ENCODE results near the gene SH3TC1. TPM values are rescaled to one million over a fixed set of nuclear protein-coding genes. Genes with fewer than 3 reads are reported as not detected.

The SH3TC1 gene
- total and polyA plus RNA-seq, 2 of the 8 experiments (the other 6 are each of a cell fraction or from before 2014, with no cell fraction given), result 0.15 TPM; not detected in 1

- TF ChIP-seq CTCF (IDR thresholded peaks at IDR 0.05; ENCODE audit: control extremely low read depth in 1 of 3, insufficient read depth in 1 of 3, low read depth in 1 of 3, low read length in 3 of 3), result no peak
- TF ChIP-seq GABPA (IDR thresholded peaks at IDR 0.05; ENCODE audit: borderline replicate concordance, insufficient read depth, low read length), result no peak
- no peak for TF ChIP-seq TCF12 (IDR thresholded peaks at IDR 0.05; ENCODE audit: low read depth, low read length)
Measured at GRCh38 chr4:8177552-8177951, 21.5 kb upstream of the SH3TC1 start (continued).
